Suprapubic skin (tissue), 4 donors: ENCODE data around the gene FNDC5.

Experiments
- EP300 ChIP-seq: sonication (generic); formaldehyde crosslinking; IDR thresholded peaks from one replicate; pipeline ENCODE4 v1.6.1; 2017; ENCODE audit warnings: antibody characterized with exemption
- POLR2A ChIP-seq, 2 donors: fragments of 450-650 bp; IDR thresholded peaks; one replicate each; pipeline ENCODE4 v1.6.1; 2017; ENCODE audit warnings: antibody characterized with exemption in 2 of 2, mild to moderate bottlenecking in 2 of 2, moderate library complexity in 2 of 2
- POLR2AphosphoS5 ChIP-seq, 3 donors: sonication (generic); formaldehyde crosslinking; IDR thresholded peaks; one replicate each; pipeline ENCODE4 v1.6.1; 2017; ENCODE audit warnings: antibody characterized with exemption in 3 of 3
- TF ChIP-seq, protein P1 (sequence below), 2 donors: fragments of 200-600 bp in 1 of 2; fragments of 450-650 bp in 1 of 2; sonication (generic) in 1 of 2; IDR thresholded peaks; one replicate each; pipeline ENCODE4 v1.5.1; 2016 to 2019; ENCODE audit warnings: antibody characterized with exemption in 2 of 2, mild to moderate bottlenecking in 1 of 2, moderate library complexity in 1 of 2

DNA sequence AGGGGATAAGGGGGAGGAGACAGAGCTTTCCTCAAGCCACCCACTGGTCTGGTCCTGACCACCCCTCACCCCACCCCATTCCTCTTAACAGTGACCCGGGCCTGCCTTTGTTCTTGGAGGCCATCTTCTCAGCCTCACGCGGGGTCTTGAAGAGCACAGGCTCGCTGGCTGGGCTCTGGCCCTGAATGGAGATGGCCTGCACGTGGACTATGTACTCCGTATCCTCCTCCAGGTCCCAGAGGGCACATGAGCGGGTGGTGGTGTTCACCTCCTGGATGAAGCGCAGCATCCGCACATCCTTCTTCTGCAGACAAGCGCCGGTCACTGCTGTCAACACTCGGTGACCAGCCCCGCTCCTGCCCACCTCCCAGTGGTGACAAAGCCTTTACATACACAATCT lies 2.6 kb downstream of the FNDC5 start:
- TF ChIP-seq POLR2AphosphoS5 (IDR thresholded peaks at IDR 0.05) (no peak), POLR2A (IDR thresholded peaks at IDR 0.05) (no peak), EP300 (no peak)
- TF ChIP-seq, protein P1, sequence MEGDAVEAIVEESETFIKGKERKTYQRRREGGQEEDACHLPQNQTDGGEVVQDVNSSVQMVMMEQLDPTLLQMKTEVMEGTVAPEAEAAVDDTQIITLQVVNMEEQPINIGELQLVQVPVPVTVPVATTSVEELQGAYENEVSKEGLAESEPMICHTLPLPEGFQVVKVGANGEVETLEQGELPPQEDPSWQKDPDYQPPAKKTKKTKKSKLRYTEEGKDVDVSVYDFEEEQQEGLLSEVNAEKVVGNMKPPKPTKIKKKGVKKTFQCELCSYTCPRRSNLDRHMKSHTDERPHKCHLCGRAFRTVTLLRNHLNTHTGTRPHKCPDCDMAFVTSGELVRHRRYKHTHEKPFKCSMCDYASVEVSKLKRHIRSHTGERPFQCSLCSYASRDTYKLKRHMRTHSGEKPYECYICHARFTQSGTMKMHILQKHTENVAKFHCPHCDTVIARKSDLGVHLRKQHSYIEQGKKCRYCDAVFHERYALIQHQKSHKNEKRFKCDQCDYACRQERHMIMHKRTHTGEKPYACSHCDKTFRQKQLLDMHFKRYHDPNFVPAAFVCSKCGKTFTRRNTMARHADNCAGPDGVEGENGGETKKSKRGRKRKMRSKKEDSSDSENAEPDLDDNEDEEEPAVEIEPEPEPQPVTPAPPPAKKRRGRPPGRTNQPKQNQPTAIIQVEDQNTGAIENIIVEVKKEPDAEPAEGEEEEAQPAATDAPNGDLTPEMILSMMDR (IDR thresholded peaks at IDR 0.05): no peak
